Natural killer cell treated with Interleukin-12 subunit alpha and Interleukin-12 subunit beta and Interleukin-15 and Interleukin-18, amount 100 ng/mL, for 72 hours (primary cell): Measurements from ENCODE around the gene FCN2. TPM values are rescaled to one million over a fixed set of nuclear protein-coding genes. Genes with fewer than 3 reads are reported as not detected.

ENCODE experiments used
- ATAC-seq, 2 donors: fragments of 150-1000 bp; cut with Tn5 transposase in 1 of 2; sonication (Bioruptor Pico), chemical (Tn5 transposase) in 1 of 2; 2 replicates each; pipeline ENCODE4 v1.10.0; 2021
- DNase-seq: peaks from one replicate; pipeline ENCODE4 v3.0.0; 2022; ENCODE audit warnings: low spot score
- H3K27ac Mint-ChIP-seq, 2 donors: 1 replicate in 1 of 2; 2 replicates in 1 of 2; pipeline ENCODE4 v1.8.0; 2022; ENCODE audit warnings: mixed read lengths in 2 of 2, mild to moderate bottlenecking in 1 of 2, moderate library complexity in 1 of 2
- H3K27me3 Mint-ChIP-seq, 2 donors: 1 replicate in 1 of 2; 2 replicates in 1 of 2; pipeline ENCODE4 v1.8.0; 2022; ENCODE audit warnings: mixed read lengths in 2 of 2
- H3K36me3 Mint-ChIP-seq: one replicate; pipeline ENCODE4 v1.8.0; 2022; ENCODE audit warnings: mixed read lengths
- H3K4me1 Mint-ChIP-seq, 2 donors: 1 replicate in 1 of 2; 2 replicates in 1 of 2; pipeline ENCODE4 v1.8.0; 2022; ENCODE audit warnings: low read depth in 2 of 2, mixed read lengths in 2 of 2, mild to moderate bottlenecking in 1 of 2
- H3K4me3 Mint-ChIP-seq: one replicate; pipeline ENCODE4 v1.8.0; 2022; ENCODE audit warnings: mixed read lengths
- H3K9me3 Mint-ChIP-seq: 2 replicates; pipeline ENCODE4 v1.8.0; 2022; ENCODE audit warnings: mixed read lengths
- total RNA-seq, 2 donors: library from RNA; stranded (reverse); gene quantifications; one replicate each; pipeline ENCODE4 v1.2.3, GENCODE V29; 2022

Gene FCN2
- total RNA-seq, 2 donors from 2014 or later = not detected

- Mint-ChIP-seq H3K4me3 (no peak overlapping the region), H3K4me1 (no peaks in the 10 kb centered on the region), H3K9me3 (no peaks in the 10 kb centered on the region), H3K27me3 (no peaks in the 10 kb centered on the region), H3K36me3 (no peaks in the 10 kb centered on the region), H3K27ac (no peak overlapping the region)
- DNase-seq (no peak), ATAC-seq (no peak)
Observed at GRCh38 chr9:134840511-134840910, 40.1 kb upstream of the FCN2 start.

DNA sequence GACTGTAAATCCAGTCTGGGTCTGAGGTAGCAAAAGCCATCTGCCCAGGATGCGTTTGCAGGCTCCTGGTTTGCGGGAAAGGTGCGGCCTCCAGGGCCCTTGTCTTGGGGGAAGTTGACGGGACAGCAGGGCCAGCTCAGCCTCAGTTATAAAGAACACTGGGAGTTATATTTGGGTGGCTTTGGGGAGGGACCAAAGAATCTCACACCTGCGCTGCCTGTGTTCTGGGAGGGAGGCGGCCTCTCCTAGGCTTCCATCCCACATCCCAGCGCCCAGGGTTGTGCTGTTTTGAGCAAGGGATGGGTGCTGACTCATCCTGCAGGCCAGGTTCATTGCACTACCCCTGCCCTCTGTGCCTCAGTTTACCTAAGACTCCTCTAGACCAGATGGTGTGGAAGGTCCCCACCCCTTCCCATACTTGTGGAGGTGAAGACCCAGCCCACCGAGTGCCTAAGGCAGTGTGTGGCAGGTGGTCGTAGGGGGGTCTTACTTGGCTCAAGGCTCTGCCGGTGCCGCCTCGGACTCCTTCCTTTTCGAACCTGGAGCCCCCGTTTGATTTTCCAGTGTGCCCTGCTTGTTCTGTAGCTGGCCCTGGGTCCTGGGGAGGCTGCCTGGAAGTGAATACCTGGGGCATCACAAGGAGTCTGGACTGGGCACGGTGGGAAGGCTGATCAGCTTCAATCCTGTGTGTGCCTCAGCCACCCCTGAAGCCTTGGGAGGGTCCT, 39.3 kb upstream of the FCN2 start:
- Mint-ChIP-seq H3K27me3 (no peaks in the 10 kb centered on the region), H3K36me3 (no peaks in the 10 kb centered on the region), H3K4me1 (no peaks in the 10 kb centered on the region), H3K27ac (no peak overlapping the region), H3K4me3 (no peak overlapping the region), H3K9me3 (no peaks in the 10 kb centered on the region)
- no peak for ATAC-seq
- no peak for DNase-seq

DNA sequence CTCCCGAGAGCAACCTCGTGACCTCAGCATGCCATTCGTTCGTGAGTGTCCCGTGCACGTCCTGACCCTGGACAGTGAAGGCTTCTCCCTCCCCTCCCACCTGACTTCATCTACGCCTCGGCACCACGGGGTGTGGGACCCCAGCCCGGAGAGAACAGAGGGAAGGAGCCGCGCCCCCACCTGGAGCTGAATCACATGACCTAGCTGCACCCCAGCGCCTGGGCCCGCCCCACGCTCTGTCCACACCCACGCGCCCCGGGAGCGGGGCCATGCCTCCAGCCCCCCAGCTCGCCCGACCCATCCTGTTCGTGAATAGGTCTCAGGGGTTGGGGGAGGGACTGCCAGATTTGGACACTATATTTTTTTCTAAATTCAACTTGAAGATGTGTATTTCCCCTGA, 38.3 kb upstream of the FCN2 start:
- DNase-seq (peak; percentile 44), ATAC-seq (no peak)
- Mint-ChIP-seq H3K36me3 (no peaks in the 10 kb centered on the region), H3K27me3 (no peaks in the 10 kb centered on the region), H3K9me3 (no peaks in the 10 kb centered on the region), H3K4me3 (no peak overlapping the region), H3K27ac (no peak overlapping the region), H3K4me1 (no peaks in the 10 kb centered on the region)

GRCh38 chr9:134843740-134844139, 36.9 kb upstream of the FCN2 start:
- H3K27ac Mint-ChIP-seq = no peak overlapping the region
- ATAC-seq = no peak
- H3K4me3 Mint-ChIP-seq = no peak overlapping the region
- no peaks in the 10 kb centered on the region for H3K4me1 Mint-ChIP-seq
- H3K9me3 Mint-ChIP-seq = no peaks in the 10 kb centered on the region
- peak; percentile 20 for DNase-seq
- no peaks in the 10 kb centered on the region for H3K27me3 Mint-ChIP-seq
- H3K36me3 Mint-ChIP-seq = no peaks in the 10 kb centered on the region

DNA sequence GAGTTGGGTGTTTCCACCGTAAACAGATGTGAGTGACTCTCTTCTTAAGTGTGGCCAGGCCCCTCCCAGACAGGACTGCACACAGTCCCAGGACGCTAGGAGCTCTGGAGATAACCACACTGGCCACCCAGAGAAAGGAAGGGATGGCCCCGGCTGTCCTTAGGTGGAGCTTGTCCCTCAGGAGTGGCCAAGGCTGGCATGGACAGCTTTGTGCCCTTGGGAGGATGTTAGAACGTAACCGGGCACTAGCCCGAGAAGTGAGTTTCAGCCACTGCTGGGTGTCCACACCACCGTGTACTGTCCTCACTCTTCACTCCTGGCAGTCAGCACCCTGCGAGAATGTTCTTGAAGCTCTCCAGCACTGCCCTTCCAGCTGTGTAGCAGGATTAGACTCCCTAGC, 35.8 kb upstream of the FCN2 start:
- Mint-ChIP-seq H3K27me3 (no peaks in the 10 kb centered on the region), H3K4me3 (no peak overlapping the region), H3K4me1 (no peaks in the 10 kb centered on the region), H3K27ac (no peak overlapping the region), H3K9me3 (no peaks in the 10 kb centered on the region), H3K36me3 (no peaks in the 10 kb centered on the region)
- no peak for ATAC-seq
- DNase-seq = peak; percentile 44

DNA sequence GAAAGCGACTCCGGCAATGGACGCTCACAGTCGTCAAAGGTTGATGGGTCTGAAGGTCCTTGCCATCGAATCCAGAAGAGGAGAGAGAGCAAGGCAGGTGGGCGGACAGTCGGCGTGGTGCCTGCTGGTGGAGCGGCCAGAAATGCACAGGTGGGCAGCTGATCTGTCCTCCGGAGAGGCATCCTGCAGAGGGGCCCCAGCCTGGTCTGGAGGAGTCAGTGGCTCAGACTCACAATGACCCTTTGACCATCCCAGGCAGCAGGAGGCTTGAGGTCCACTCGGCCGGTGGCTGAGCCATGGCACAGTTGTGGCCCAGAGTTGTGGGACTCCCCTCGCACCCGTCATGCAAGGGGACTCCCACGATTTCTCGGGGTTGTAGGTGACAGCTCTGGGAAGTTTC, 34.4 kb upstream of the FCN2 start:
- no peaks in the 10 kb centered on the region for H3K36me3 Mint-ChIP-seq
- H3K4me1 Mint-ChIP-seq = no peaks in the 10 kb centered on the region
- no peaks in the 10 kb centered on the region for H3K27me3 Mint-ChIP-seq
- DNase-seq = peak; percentile 40
- H3K4me3 Mint-ChIP-seq = no peak overlapping the region
- no peak overlapping the region for H3K27ac Mint-ChIP-seq
- H3K9me3 Mint-ChIP-seq = no peaks in the 10 kb centered on the region
- ATAC-seq = peak in 1 of 2 donors; percentile 5

- ATAC-seq (no peak), DNase-seq (no peak)
- no peak overlapping the region for H3K27ac Mint-ChIP-seq
- no peaks in the 10 kb centered on the region for H3K36me3 Mint-ChIP-seq
- H3K9me3 Mint-ChIP-seq = no peaks in the 10 kb centered on the region
- no peaks in the 10 kb centered on the region for H3K27me3 Mint-ChIP-seq
- no peaks in the 10 kb centered on the region for H3K4me1 Mint-ChIP-seq
- H3K4me3 Mint-ChIP-seq = no peak overlapping the region
Observed at GRCh38 chr9:134846699-134847098, 33.9 kb upstream of the FCN2 start.

- H3K36me3 Mint-ChIP-seq = no peaks in the 10 kb centered on the region
- no peaks in the 10 kb centered on the region for H3K9me3 Mint-ChIP-seq
- no peak overlapping the region for H3K27ac Mint-ChIP-seq
- H3K4me3 Mint-ChIP-seq = no peak overlapping the region
- no peaks in the 10 kb centered on the region for H3K4me1 Mint-ChIP-seq
- DNase-seq (peak; percentile 42), ATAC-seq (peak in 1 of 2 donors; percentile 40)
- H3K27me3 Mint-ChIP-seq = no peaks in the 10 kb centered on the region
Observed at GRCh38 chr9:134847138-134847537, 33.5 kb upstream of the FCN2 start.

DNA sequence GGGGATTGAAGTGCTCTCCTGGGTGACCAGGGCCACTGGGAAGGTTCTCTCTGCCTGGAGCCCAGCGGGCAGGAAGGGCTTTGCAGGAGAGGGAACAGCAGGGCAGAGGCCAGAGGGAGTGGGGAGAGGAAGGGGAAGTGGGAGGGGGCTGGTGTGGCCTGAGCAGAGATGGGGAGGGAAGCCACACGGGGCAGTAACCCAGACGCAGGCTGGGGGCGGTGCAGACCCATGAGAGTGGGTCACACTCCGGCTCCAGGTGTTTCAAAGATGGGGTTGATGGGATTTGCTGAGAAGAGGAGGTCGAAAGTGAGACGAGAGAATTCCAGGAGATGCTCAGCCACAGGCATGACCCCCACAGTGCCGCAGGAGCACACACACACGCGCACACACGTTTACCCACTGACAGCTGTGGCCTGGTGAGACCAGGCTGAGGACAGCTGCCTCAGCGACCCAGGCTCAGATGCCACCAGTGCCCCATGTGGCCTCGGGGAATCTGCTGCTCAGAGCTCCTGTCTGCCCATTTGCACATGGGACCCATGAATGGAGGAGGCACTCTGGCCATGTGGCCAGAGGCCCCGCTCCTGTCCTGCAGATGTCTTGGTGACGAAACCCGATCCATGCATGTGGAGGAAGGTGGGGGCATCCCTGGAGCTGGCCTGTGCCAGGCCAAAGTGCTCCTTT, 32.7 kb upstream of the FCN2 start:
- DNase-seq = peak; percentile 8
- Mint-ChIP-seq H3K4me1 (no peaks in the 10 kb centered on the region), H3K27me3 (no peaks in the 10 kb centered on the region), H3K36me3 (no peaks in the 10 kb centered on the region), H3K4me3 (no peak overlapping the region), H3K9me3 (no peaks in the 10 kb centered on the region), H3K27ac (no peak overlapping the region)
- ATAC-seq = peak in 1 of 2 donors; percentile 9

DNA sequence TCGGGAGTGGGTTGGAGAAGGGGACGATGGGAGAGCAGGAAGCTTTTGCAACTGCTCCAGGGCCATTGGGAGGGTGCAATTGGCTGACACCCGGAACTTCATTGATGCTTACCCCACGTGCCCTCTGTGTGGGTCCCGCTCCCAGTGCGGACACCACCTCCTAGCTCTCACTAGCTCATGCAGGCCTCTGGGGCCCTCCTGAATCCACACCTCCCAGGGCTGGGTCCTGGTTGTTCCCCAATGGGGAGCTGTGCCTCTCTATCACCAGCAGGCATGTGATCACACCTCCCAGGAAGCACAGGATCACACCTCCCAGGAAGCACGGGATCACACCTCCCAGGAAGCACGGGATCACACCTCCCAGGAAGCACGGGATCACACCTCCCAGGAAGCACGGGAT, 32.1 kb upstream of the FCN2 start:
- Mint-ChIP-seq H3K4me1 (no peaks in the 10 kb centered on the region), H3K27ac (no peak overlapping the region), H3K9me3 (no peaks in the 10 kb centered on the region), H3K36me3 (no peaks in the 10 kb centered on the region), H3K27me3 (no peaks in the 10 kb centered on the region), H3K4me3 (no peak overlapping the region)
- no peak for ATAC-seq
- peak; percentile 16 for DNase-seq

DNA sequence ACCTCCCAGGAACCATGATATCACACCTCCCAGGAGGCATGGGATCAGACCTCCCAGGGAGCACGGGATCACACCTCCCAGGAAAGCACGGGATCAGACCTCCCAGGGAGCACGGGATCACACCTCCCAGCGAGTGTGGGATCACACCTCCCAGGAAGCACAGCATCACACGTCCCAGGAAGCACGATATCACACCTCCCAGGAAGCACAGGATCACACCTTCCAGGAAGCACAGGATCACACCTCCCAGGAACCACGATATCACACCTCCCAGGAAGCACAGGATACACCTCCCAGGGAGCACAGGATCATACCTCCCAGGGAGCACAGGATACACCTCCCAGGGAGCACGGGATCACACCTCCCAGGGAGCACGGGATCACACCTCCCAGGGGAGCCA, 30.0 kb upstream of the FCN2 start:
- no peak for DNase-seq
- Mint-ChIP-seq H3K9me3 (no peaks in the 10 kb centered on the region), H3K4me1 (no peaks in the 10 kb centered on the region), H3K27ac (no peak overlapping the region), H3K4me3 (no peak overlapping the region), H3K36me3 (no peaks in the 10 kb centered on the region), H3K27me3 (no peaks in the 10 kb centered on the region)
- no peak for ATAC-seq

DNA sequence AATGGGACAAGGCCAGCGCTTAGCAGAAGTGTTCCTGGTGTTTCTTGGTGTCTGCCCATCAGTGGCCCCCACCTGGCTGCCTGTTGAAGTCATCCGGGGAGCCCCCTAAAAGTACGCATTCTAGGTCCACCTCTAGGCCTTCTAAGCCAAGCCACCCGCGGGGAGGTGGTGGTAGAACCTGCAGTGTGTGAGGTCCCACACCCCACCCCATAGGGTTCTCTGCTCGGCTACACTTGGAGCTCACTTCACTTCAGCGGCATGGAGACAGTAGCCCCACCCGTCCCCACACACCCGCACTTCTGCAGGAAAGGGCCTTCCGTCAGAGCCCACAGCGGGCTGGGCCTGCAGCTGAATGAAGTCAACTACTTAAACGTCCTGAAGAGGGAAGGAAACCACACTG, 29.6 kb upstream of the FCN2 start:
- H3K27ac Mint-ChIP-seq = no peak overlapping the region
- DNase-seq (peak; percentile 44), ATAC-seq (no peak)
- H3K4me3 Mint-ChIP-seq = no peak overlapping the region
- no peaks in the 10 kb centered on the region for H3K36me3 Mint-ChIP-seq
- no peaks in the 10 kb centered on the region for H3K9me3 Mint-ChIP-seq
- H3K4me1 Mint-ChIP-seq = no peaks in the 10 kb centered on the region
- H3K27me3 Mint-ChIP-seq = no peaks in the 10 kb centered on the region

- no peak for ATAC-seq
- Mint-ChIP-seq H3K4me1 (no peaks in the 10 kb centered on the region), H3K27ac (no peak overlapping the region), H3K9me3 (no peaks in the 10 kb centered on the region), H3K4me3 (no peak overlapping the region), H3K36me3 (no peaks in the 10 kb centered on the region), H3K27me3 (peaks cover under 1 to 7% of the 10 kb centered on the region in 2 donors)
- peak; percentile 45 for DNase-seq
Observed at GRCh38 chr9:134852906-134853654, 27.5 kb upstream of the FCN2 start.

GRCh38 chr9:134853893-134854292, 26.7 kb upstream of the FCN2 start:
- Mint-ChIP-seq H3K4me1 (no peaks in the 10 kb centered on the region), H3K27me3 (peaks cover 4 to 7% of the 10 kb centered on the region in 2 donors), H3K9me3 (no peaks in the 10 kb centered on the region), H3K4me3 (no peak overlapping the region), H3K36me3 (no peaks in the 10 kb centered on the region), H3K27ac (no peak overlapping the region)
- ATAC-seq (no peak), DNase-seq (no peak)
